HCT116 (cell line): ENCODE measurements around the gene KLK15.

Experiments used
- POLR2A ChIP-seq: IDR thresholded peaks from 2 replicates; pipeline ENCODE4 v1.7.0; 2011; ENCODE audit warnings: borderline replicate concordance; ENCODE audit not compliant: insufficient read depth, insufficient read length; ENCODE audit errors: extremely low read depth
- YY1 ChIP-seq: IDR thresholded peaks from 2 replicates; pipeline ENCODE4 v1.6.1; 2011; ENCODE audit warnings: low read length, low read depth, moderate library complexity, mild to moderate bottlenecking; ENCODE audit not compliant: insufficient replicate concordance; ENCODE audit errors: extremely low read depth
- ZNF274 ChIP-seq: fragments of 200-500 bp; sonication (Bioruptor generic); IDR thresholded peaks from 2 replicates; pipeline ENCODE4 v1.6.1; 2014; ENCODE audit warnings: mild to moderate bottlenecking, low read depth, low read length, inconsistent platforms
- TF ChIP-seq, protein P1 (sequence below), 3 experiments: fragments of 200-600 bp in 1 of 3; sonication (generic) in 1 of 3; IDR thresholded peaks in 2 of 3; conservative IDR thresholded peaks in 1 of 3; 2 replicates each; pipeline ENCODE4 v1.5.1; 2012 to 2017; ENCODE audit warnings: low read depth in 2 of 3, low read length in 2 of 3, antibody characterized with exemption in 1 of 3, borderline replicate concordance in 1 of 3, control low read depth in 1 of 3, mild to moderate bottlenecking in 1 of 3, mixed read lengths in 1 of 3, mixed run types in 1 of 3, moderate library complexity in 1 of 3; ENCODE audit not compliant: insufficient read depth in 1 of 3

DNA sequence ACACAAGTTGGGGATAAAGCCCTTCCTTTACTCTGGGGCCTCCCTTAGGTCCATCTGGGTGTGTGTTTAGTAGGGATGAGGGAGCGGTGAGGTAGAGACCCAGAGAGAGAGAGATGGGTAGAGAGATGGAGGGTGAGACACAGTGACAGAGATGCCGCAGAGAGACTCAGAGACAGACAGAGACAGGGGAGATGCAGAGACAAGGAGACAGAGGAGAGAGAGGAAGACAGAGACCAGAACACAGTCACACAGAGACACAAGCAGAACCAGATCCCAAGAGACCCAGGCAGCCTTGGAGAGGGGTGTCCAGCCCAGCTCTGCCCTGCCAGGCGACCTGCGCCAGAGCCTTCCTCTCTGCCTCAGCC is 12.1 kb downstream of the KLK15 start:
- TF ChIP-seq POLR2A: no peak
- TF ChIP-seq YY1: no peak
- TF ChIP-seq, protein P1, sequence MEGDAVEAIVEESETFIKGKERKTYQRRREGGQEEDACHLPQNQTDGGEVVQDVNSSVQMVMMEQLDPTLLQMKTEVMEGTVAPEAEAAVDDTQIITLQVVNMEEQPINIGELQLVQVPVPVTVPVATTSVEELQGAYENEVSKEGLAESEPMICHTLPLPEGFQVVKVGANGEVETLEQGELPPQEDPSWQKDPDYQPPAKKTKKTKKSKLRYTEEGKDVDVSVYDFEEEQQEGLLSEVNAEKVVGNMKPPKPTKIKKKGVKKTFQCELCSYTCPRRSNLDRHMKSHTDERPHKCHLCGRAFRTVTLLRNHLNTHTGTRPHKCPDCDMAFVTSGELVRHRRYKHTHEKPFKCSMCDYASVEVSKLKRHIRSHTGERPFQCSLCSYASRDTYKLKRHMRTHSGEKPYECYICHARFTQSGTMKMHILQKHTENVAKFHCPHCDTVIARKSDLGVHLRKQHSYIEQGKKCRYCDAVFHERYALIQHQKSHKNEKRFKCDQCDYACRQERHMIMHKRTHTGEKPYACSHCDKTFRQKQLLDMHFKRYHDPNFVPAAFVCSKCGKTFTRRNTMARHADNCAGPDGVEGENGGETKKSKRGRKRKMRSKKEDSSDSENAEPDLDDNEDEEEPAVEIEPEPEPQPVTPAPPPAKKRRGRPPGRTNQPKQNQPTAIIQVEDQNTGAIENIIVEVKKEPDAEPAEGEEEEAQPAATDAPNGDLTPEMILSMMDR (IDR thresholded peaks at IDR 0.05 in 2 of 3, conservative IDR thresholded peaks at IDR 0.05 in 1 of 3; ENCODE audit: borderline replicate concordance in 1 of 3, insufficient read depth in 1 of 3, low read depth in 2 of 3, low read length in 2 of 3): no peak
- no peak for TF ChIP-seq ZNF274
